Fibroblast of pulmonary artery (primary cell): ENCODE data around the gene PHLDA3.

Experiments
- DNase-seq: peaks from one replicate; pipeline ENCODE4 v3.0.0-alpha.2; 2010; ENCODE audit warnings: low read depth
- H3K4me3 ChIP-seq: replicated peaks from 2 replicates; pipeline ENCODE4 v1.5.1; 2011; ENCODE audit warnings: low read depth, mild to moderate bottlenecking, control low read depth, low read length, moderate library complexity
- CTCF ChIP-seq: IDR thresholded peaks from 2 replicates; pipeline ENCODE4 v1.5.1; 2011; ENCODE audit warnings: mild to moderate bottlenecking, control low read depth, low read length, inconsistent platforms; ENCODE audit errors: missing control alignments

The PHLDA3 gene

GRCh38 chr1:201504179-201504631 is 35.2 kb upstream of the PHLDA3 start:
- DNase-seq: peak; percentile 63
- H3K4me3 ChIP-seq: peak overlapping the region; percentile 85
- TF ChIP-seq CTCF: no peak

- no peak for TF ChIP-seq CTCF
- H3K4me3 ChIP-seq: peak overlapping the region; percentile 85
These were observed 34.6 kb upstream of the PHLDA3 start for GRCh38 chr1:201503397-201504176.

GRCh38 chr1:201502511-201502857 is 33.5 kb upstream of the PHLDA3 start:
- TF ChIP-seq CTCF: no peak
- no peak overlapping the region for H3K4me3 ChIP-seq
- DNase-seq: no peak

More at GRCh38 chr1:201503397-201504176, 34.6 kb upstream of the PHLDA3 start:
- DNase-seq: peak; percentile 99

- TF ChIP-seq CTCF: no peak
- DNase-seq: no peak
- no peak overlapping the region for H3K4me3 ChIP-seq
These were observed 33.0 kb upstream of the PHLDA3 start for GRCh38 chr1:201501812-201502510.

- H3K4me3 ChIP-seq: no peak overlapping the region
- no peak for TF ChIP-seq CTCF
- DNase-seq: peak; percentile 52
These were observed 32.2 kb upstream of the PHLDA3 start for GRCh38 chr1:201501144-201501543.

- no peak for TF ChIP-seq CTCF
- DNase-seq: peak; percentile 55
- no peak overlapping the region for H3K4me3 ChIP-seq
These were observed 31.7 kb upstream of the PHLDA3 start for GRCh38 chr1:201500670-201501120.
